Measurements from ENCODE around the gene RAB8A. TPM values are rescaled to one million over a fixed set of nuclear protein-coding genes. Genes with fewer than 3 reads are reported as not detected.
A peak's percentile ranks its signal among the peaks of the same experiment; 100 is the strongest.

The RAB8A gene
- total and polyA plus RNA-seq, 9 of the 15 experiments (the other 6 are each of a cell fraction or from before 2014, with no cell fraction given), result 11.2 to 102 (median 53.2) TPM

DNA sequence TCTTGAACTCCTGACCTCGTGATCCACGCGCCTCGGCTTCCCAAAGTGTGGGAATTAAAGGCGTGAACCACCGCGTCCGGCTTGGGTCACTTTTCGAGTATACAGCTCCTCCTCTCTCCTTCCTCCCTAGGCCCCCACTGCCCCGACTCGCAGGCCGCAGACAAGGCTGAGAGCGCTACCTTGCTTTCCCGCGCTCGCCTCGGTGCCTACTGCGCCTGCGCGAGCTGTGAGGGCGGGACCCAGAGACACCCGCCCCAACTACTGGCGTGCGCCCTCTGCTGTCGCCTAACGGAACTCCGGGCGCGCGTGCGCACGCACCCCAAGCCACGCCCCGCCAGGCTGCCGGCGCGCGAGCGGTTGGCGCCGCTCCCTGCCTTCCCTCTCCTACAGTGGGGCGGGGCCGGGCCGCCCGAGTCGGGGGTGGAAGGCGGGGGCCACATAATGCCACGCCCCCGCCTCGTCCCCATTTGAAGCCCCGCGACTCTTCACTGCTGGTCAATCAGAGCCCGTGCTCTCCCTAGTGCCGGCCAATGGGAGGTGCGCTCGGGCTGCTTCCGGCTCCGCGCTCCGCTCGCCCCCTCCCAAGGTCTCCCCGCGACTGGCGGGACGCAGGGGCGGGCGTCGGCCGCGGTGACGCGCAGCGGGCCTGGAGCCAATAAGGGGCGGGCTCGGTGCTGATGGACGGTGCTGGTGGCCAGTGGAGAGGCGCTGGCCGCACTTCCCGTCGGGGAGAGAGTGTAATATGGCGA lies at the start of gene RAB8A (continued):
- TF ChIP-seq ZNF239 (CRISPR knock-in tag; IDR thresholded peaks at IDR 0.05) (no peak), GTF2F1 (IDR thresholded peaks at IDR 0.05; ENCODE audit: low read depth, low read length) (no peak), HDGF (IDR thresholded peaks at IDR 0.05) (no peak)
- TF ChIP-seq, protein P1, sequence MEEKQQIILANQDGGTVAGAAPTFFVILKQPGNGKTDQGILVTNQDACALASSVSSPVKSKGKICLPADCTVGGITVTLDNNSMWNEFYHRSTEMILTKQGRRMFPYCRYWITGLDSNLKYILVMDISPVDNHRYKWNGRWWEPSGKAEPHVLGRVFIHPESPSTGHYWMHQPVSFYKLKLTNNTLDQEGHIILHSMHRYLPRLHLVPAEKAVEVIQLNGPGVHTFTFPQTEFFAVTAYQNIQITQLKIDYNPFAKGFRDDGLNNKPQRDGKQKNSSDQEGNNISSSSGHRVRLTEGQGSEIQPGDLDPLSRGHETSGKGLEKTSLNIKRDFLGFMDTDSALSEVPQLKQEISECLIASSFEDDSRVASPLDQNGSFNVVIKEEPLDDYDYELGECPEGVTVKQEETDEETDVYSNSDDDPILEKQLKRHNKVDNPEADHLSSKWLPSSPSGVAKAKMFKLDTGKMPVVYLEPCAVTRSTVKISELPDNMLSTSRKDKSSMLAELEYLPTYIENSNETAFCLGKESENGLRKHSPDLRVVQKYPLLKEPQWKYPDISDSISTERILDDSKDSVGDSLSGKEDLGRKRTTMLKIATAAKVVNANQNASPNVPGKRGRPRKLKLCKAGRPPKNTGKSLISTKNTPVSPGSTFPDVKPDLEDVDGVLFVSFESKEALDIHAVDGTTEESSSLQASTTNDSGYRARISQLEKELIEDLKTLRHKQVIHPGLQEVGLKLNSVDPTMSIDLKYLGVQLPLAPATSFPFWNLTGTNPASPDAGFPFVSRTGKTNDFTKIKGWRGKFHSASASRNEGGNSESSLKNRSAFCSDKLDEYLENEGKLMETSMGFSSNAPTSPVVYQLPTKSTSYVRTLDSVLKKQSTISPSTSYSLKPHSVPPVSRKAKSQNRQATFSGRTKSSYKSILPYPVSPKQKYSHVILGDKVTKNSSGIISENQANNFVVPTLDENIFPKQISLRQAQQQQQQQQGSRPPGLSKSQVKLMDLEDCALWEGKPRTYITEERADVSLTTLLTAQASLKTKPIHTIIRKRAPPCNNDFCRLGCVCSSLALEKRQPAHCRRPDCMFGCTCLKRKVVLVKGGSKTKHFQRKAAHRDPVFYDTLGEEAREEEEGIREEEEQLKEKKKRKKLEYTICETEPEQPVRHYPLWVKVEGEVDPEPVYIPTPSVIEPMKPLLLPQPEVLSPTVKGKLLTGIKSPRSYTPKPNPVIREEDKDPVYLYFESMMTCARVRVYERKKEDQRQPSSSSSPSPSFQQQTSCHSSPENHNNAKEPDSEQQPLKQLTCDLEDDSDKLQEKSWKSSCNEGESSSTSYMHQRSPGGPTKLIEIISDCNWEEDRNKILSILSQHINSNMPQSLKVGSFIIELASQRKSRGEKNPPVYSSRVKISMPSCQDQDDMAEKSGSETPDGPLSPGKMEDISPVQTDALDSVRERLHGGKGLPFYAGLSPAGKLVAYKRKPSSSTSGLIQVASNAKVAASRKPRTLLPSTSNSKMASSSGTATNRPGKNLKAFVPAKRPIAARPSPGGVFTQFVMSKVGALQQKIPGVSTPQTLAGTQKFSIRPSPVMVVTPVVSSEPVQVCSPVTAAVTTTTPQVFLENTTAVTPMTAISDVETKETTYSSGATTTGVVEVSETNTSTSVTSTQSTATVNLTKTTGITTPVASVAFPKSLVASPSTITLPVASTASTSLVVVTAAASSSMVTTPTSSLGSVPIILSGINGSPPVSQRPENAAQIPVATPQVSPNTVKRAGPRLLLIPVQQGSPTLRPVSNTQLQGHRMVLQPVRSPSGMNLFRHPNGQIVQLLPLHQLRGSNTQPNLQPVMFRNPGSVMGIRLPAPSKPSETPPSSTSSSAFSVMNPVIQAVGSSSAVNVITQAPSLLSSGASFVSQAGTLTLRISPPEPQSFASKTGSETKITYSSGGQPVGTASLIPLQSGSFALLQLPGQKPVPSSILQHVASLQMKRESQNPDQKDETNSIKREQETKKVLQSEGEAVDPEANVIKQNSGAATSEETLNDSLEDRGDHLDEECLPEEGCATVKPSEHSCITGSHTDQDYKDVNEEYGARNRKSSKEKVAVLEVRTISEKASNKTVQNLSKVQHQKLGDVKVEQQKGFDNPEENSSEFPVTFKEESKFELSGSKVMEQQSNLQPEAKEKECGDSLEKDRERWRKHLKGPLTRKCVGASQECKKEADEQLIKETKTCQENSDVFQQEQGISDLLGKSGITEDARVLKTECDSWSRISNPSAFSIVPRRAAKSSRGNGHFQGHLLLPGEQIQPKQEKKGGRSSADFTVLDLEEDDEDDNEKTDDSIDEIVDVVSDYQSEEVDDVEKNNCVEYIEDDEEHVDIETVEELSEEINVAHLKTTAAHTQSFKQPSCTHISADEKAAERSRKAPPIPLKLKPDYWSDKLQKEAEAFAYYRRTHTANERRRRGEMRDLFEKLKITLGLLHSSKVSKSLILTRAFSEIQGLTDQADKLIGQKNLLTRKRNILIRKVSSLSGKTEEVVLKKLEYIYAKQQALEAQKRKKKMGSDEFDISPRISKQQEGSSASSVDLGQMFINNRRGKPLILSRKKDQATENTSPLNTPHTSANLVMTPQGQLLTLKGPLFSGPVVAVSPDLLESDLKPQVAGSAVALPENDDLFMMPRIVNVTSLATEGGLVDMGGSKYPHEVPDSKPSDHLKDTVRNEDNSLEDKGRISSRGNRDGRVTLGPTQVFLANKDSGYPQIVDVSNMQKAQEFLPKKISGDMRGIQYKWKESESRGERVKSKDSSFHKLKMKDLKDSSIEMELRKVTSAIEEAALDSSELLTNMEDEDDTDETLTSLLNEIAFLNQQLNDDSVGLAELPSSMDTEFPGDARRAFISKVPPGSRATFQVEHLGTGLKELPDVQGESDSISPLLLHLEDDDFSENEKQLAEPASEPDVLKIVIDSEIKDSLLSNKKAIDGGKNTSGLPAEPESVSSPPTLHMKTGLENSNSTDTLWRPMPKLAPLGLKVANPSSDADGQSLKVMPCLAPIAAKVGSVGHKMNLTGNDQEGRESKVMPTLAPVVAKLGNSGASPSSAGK (IDR thresholded peaks at IDR 0.05), result peak; percentile 98
- TF ChIP-seq, protein P2, sequence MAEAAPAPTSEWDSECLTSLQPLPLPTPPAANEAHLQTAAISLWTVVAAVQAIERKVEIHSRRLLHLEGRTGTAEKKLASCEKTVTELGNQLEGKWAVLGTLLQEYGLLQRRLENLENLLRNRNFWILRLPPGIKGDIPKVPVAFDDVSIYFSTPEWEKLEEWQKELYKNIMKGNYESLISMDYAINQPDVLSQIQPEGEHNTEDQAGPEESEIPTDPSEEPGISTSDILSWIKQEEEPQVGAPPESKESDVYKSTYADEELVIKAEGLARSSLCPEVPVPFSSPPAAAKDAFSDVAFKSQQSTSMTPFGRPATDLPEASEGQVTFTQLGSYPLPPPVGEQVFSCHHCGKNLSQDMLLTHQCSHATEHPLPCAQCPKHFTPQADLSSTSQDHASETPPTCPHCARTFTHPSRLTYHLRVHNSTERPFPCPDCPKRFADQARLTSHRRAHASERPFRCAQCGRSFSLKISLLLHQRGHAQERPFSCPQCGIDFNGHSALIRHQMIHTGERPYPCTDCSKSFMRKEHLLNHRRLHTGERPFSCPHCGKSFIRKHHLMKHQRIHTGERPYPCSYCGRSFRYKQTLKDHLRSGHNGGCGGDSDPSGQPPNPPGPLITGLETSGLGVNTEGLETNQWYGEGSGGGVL (CRISPR knock-in tag; IDR thresholded peaks at IDR 0.05), result no peak
- TF ChIP-seq, protein P3, sequence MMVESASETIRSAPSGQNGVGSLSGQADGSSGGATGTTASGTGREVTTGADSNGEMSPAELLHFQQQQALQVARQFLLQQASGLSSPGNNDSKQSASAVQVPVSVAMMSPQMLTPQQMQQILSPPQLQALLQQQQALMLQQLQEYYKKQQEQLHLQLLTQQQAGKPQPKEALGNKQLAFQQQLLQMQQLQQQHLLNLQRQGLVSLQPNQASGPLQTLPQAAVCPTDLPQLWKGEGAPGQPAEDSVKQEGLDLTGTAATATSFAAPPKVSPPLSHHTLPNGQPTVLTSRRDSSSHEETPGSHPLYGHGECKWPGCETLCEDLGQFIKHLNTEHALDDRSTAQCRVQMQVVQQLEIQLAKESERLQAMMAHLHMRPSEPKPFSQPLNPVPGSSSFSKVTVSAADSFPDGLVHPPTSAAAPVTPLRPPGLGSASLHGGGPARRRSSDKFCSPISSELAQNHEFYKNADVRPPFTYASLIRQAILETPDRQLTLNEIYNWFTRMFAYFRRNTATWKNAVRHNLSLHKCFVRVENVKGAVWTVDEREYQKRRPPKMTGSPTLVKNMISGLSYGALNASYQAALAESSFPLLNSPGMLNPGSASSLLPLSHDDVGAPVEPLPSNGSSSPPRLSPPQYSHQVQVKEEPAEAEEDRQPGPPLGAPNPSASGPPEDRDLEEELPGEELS (CRISPR knock-in tag; IDR thresholded peaks at IDR 0.05; ENCODE audit: borderline replicate concordance), result no peak
- TF ChIP-seq, protein P4, sequence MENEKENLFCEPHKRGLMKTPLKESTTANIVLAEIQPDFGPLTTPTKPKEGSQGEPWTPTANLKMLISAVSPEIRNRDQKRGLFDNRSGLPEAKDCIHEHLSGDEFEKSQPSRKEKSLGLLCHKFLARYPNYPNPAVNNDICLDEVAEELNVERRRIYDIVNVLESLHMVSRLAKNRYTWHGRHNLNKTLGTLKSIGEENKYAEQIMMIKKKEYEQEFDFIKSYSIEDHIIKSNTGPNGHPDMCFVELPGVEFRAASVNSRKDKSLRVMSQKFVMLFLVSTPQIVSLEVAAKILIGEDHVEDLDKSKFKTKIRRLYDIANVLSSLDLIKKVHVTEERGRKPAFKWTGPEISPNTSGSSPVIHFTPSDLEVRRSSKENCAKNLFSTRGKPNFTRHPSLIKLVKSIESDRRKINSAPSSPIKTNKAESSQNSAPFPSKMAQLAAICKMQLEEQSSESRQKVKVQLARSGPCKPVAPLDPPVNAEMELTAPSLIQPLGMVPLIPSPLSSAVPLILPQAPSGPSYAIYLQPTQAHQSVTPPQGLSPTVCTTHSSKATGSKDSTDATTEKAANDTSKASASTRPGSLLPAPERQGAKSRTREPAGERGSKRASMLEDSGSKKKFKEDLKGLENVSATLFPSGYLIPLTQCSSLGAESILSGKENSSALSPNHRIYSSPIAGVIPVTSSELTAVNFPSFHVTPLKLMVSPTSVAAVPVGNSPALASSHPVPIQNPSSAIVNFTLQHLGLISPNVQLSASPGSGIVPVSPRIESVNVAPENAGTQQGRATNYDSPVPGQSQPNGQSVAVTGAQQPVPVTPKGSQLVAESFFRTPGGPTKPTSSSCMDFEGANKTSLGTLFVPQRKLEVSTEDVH (IDR thresholded peaks at IDR 0.05; ENCODE audit: low read depth, partially characterized antibody), result peak; percentile 93
